Memory B cell (primary cell): ENCODE measurements around the gene DLEC1.
A peak's percentile ranks its signal among the peaks of the same experiment; 100 is the strongest.
"Not testable (repeated sequence)": the region's sequence is repeated elsewhere in the genome, so short reads cannot be mapped to it uniquely, and the experiment has no call there.

Experiments
- ATAC-seq: fragments of 150-1000 bp; cut with Tn5 transposase; 2 replicates; pipeline ENCODE4 v1.10.0; 2021; ENCODE audit warnings: low read depth, mild to moderate bottlenecking, moderate library complexity
- DNase-seq, 2 donors: peaks; one replicate each; pipeline ENCODE4 v3.0.0; 2022; ENCODE audit warnings: low spot score in 2 of 2
- H3K27ac Mint-ChIP-seq: one replicate; pipeline ENCODE4 v1.8.0; 2022; ENCODE audit warnings: mild to moderate bottlenecking, moderate library complexity, mixed read lengths
- H3K27me3 Mint-ChIP-seq: one replicate; pipeline ENCODE4 v1.8.0; 2022; ENCODE audit warnings: mixed read lengths
- H3K36me3 Mint-ChIP-seq: one replicate; pipeline ENCODE4 v1.8.0; 2022; ENCODE audit warnings: mild to moderate bottlenecking, mixed read lengths
- H3K4me1 Mint-ChIP-seq: one replicate; pipeline ENCODE4 v1.8.0; 2022; ENCODE audit warnings: mixed read lengths
- H3K4me3 Mint-ChIP-seq: one replicate; pipeline ENCODE4 v1.8.0; 2022; ENCODE audit warnings: mild to moderate bottlenecking, moderate library complexity, mixed read lengths
- H3K9me3 Mint-ChIP-seq: one replicate; pipeline ENCODE4 v1.8.0; 2022; ENCODE audit warnings: mixed read lengths

The DLEC1 gene

DNA sequence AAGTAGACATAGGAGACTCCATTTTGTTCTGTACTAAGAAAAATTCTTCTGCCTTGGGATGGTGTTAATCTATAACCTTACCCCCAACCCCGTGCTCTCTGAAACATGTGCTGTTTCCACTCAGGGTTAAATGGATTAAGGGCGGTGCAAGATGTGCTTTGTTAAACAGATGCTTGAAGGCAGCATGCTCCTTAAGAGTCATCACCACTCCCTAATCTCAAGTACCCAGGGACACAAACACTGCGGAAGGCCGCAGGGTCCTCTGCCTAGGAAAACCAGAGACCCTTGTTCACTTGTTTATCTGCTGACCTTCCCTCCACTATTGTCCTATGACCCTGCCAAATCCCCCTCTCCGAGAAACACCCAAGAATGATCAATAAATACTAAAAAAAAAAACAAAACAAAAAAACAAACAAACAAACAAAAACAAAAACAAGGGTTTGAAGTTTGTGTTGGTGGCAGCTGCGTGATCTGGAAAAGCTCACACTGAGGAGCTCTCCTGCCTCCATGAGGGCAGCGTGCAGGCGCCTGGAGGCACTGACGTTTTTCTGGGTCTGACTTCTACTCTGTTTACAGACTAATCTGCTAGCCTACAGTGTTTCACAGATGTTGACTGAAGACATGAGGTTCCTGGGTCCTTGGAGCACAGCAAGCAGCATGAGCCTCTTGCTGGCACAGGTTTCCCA, 14.9 kb downstream of the DLEC1 start:
- H3K27ac Mint-ChIP-seq, DNase-seq, ATAC-seq, H3K4me1 Mint-ChIP-seq, H3K36me3 Mint-ChIP-seq, H3K4me3 Mint-ChIP-seq, H3K9me3 Mint-ChIP-seq, H3K27me3 Mint-ChIP-seq: not testable (repeated sequence)

DNA sequence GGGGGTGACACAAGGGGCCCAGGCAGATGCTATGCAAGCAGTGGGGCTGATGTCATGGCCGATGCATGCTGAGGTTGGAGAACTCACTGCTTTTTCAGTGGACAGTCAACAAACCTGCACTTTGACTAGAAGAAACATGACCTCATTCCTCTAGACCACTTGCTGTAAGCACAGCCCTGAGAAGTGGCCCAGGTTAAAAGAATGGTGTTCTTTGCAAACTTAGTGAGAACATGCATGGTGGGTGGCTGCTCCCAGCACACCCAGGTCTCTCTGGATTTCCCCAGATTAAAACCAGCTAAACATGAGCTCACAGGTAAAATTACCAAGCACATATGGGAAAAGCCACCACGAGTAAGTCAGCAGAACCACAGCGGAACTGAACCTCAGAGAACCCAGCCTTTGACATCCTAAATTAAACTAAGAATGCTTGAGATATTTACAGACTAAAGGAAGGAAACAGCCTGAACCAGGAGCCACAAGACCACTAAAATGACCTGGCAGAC, 15.5 kb downstream of the DLEC1 start:
- no peak for ATAC-seq
- Mint-ChIP-seq H3K27ac (no peak overlapping the region), H3K9me3 (no peaks in the 10 kb centered on the region), H3K27me3 (peaks cover 6% of the 10 kb centered on the region), H3K4me1 (no peaks in the 10 kb centered on the region), H3K36me3 (no peaks in the 10 kb centered on the region), H3K4me3 (no peak overlapping the region)
- no peak for DNase-seq

DNA sequence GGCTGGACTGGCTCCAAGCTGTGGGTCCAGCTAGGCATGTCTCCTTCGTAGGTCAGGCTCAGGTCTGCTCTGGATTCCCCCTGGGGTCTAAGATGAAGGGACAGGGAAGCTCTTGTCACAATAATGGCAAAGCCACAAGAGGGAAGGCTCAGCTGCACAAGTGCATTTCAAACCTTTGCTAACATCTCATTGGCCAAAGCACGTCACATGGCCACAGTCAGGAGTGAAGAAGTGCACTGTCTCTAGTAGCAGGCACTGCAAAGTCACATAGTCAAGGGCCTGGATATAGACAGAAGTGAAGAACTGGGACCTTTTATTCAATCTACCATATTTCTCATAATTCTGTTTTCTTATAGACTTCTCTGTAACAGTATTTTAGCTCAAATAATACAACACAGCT, 20.1 kb downstream of the DLEC1 start:
- ATAC-seq, result no peak
- H3K27ac Mint-ChIP-seq, result no peak overlapping the region
- no peak for DNase-seq
- H3K4me3 Mint-ChIP-seq, result no peak overlapping the region
- H3K27me3 Mint-ChIP-seq, result peaks cover 7% of the 10 kb centered on the region
- H3K36me3 Mint-ChIP-seq, result no peaks in the 10 kb centered on the region
- H3K9me3 Mint-ChIP-seq, result no peaks in the 10 kb centered on the region
- no peaks in the 10 kb centered on the region for H3K4me1 Mint-ChIP-seq

DNA sequence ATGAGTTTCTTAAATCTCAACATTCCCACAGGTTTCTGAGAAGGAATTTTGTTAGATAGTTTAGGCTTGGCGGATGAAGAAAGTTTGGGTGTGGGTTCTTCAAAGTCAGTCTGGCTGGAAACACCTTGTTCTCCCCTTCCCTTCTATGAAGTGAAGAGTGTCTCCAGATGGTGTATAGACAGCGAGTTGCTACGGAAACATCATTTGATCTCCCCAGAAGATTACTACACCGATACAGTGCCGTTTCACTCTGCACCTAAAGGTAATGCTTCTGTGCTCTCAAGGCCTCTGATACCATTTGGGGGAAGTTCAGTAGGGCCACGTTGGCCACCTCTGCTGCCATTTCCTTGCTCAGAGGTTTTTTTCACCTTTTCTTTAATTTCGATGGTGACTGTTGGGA, 20.6 kb downstream of the DLEC1 start:
- Mint-ChIP-seq H3K4me1 (no peaks in the 10 kb centered on the region), H3K27ac (no peak overlapping the region), H3K36me3 (no peaks in the 10 kb centered on the region), H3K4me3 (no peak overlapping the region), H3K27me3 (peaks cover 7% of the 10 kb centered on the region), H3K9me3 (no peaks in the 10 kb centered on the region)
- DNase-seq (no peak), ATAC-seq (no peak)

DNA sequence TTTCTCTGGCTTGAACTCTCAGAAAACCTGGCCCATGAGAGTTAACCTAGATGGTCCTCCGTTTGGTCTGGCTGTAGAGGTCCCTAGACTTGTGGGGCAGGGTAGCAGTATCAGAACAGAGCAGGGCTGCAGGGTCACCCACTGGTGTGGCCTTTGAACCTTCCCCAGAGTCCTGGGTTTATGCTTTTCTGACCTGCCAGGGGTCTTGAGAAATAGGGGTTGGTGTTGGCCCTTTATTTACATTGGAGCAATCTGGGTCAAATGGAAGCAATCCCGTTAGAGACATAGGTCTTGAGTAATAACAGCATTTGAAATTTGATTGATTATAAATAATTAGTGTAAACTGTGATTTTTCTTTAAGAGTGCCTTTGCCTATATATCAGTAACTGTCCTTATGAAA, 23.8 kb downstream of the DLEC1 start:
- H3K27ac Mint-ChIP-seq, result no peak overlapping the region
- no peak for ATAC-seq
- H3K4me3 Mint-ChIP-seq, result no peak overlapping the region

DNA sequence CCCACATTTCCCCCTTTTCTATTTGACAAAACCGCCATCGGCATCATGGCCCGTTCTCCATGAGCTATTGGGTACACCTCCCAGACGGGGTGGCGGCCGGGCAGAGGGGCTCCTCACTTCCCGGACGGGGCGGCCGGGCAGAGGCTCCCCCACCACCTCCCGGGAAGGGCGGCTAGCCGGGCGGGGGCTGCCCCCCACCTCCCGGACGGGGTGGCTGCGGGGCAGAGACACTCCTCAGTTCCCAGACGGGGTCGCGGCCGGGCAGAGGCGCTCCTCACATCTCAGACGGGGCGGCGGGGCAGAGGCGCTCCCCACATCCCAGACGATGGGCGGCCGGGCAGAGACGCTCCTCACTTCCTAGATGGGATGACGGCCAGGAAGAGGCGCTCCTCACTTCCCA, 25.4 kb downstream of the DLEC1 start:
- H3K36me3 Mint-ChIP-seq, DNase-seq, H3K4me3 Mint-ChIP-seq, H3K9me3 Mint-ChIP-seq, H3K27ac Mint-ChIP-seq, H3K4me1 Mint-ChIP-seq, ATAC-seq: not testable (repeated sequence)
- H3K27me3 Mint-ChIP-seq, result peaks cover 10% of the 10 kb centered on the region

More for the DNA sequence above, 23.8 kb downstream of the DLEC1 start:
- no peak for DNase-seq
- H3K9me3 Mint-ChIP-seq, result no peaks in the 10 kb centered on the region
- H3K27me3 Mint-ChIP-seq, result peaks cover 10% of the 10 kb centered on the region
- no peaks in the 10 kb centered on the region for H3K4me1 Mint-ChIP-seq
- H3K36me3 Mint-ChIP-seq, result peaks cover 1% of the 10 kb centered on the region

DNA sequence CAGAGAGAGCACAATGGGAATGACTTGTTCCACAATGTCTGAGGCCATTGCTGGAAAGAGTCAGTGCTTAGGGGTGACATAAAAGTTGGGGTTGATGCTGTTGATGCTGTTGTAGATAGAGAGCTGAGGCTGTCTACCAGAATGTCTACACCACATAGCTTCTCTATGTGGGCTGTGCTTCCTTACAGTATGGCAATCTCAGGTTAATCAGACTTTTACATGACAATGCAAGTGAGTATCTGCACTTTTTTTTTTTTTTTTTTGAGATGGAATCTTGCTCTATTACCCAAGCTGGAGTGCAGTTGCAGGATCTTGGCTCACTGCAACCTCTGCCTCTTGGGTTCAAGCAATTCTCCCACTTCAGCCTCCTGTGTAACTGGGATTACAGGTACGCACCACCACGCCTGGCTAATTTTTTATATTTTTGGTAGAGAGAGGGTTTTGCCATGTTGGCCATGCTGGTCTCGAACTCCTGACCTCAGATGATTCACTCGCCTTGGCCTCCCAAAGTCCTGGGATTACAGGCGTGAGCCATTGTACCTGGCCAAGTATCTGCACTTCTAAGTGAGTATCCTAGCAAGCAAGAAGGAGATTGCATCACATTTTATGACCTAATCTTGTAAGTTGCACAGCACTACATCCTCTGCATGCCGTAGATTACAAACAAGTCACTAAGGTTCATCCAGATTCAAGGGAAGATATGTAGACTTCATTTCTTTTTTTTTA, 28.7 kb downstream of the DLEC1 start:
- no peak for DNase-seq
- H3K4me3 Mint-ChIP-seq, result no peak overlapping the region
- no peaks in the 10 kb centered on the region for H3K4me1 Mint-ChIP-seq
- peaks cover 3% of the 10 kb centered on the region for H3K27me3 Mint-ChIP-seq
- H3K36me3 Mint-ChIP-seq, result peaks cover 1% of the 10 kb centered on the region
- no peak overlapping the region for H3K27ac Mint-ChIP-seq
- ATAC-seq, result no peak
- no peaks in the 10 kb centered on the region for H3K9me3 Mint-ChIP-seq

DNA sequence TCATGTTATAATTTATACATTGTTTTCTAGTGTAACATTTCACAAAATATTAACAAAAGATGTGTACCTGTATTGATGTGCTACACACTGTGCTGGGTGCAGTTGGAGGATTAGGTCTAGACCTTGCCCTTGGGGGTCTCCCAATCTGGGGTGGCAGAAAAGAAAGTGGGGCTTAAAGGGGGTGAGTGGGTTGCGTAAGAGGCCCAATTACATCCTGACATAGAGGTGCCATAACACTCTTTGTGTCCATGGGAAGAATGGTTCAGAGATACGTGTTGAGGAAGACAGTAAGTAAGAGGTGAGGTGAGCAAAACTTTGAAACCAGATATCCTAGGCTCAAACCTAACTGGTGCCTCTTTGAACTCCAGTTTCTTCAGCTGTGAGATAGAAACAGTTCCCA, 31.0 kb downstream of the DLEC1 start:
- H3K4me3 Mint-ChIP-seq, result no peak overlapping the region
- no peak overlapping the region for H3K27ac Mint-ChIP-seq
- peaks cover 6% of the 10 kb centered on the region for H3K27me3 Mint-ChIP-seq
- DNase-seq (no peak), ATAC-seq (no peak)
- H3K9me3 Mint-ChIP-seq, result no peaks in the 10 kb centered on the region
- H3K4me1 Mint-ChIP-seq, result no peaks in the 10 kb centered on the region
- peaks cover 2% of the 10 kb centered on the region for H3K36me3 Mint-ChIP-seq

DNA sequence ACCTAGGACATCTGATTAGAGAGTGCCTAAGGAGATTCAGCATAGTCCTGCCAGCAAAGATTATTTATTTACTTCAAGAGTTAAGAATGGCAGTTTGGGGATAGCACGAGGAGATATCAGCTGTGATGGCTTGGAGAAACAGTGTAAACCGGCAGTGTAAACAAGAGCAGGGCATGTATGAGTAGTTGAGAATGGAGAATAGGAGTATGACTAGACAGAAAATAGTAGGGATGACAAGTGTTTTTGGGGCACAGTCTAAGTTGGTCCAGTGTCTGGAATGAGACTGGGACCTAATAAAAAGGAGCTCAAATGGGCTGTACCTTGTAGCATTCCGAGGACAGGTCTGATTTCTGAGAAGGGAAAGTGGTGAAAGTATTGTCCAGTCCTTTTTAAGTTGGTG, 38.1 kb downstream of the DLEC1 start:
- H3K9me3 Mint-ChIP-seq, H3K4me1 Mint-ChIP-seq, H3K27ac Mint-ChIP-seq, H3K4me3 Mint-ChIP-seq, ATAC-seq, H3K36me3 Mint-ChIP-seq, DNase-seq, H3K27me3 Mint-ChIP-seq: not testable (repeated sequence)

DNA sequence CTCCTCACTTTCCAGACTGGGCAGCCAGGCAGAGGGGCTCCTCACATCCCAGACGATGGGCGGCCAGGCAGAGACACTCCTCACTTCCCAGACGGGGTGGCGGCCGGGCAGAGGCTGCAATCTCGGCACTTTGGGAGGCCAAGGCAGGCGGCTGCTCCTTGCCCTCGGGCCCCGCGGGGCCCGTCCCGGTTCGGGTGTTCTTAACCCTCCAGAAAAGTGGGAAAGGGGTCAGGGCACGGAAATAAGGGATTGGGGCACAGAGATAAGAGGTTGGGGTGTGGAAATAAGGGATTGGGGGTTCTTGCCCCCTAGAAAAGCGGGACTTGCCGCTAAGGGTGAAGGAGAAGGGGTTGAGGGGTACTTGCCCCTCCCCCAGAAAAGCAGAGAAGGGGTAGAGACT, 43.3 kb downstream of the DLEC1 start:
- not testable (repeated sequence) for H3K27me3 Mint-ChIP-seq, H3K9me3 Mint-ChIP-seq, H3K4me3 Mint-ChIP-seq, H3K36me3 Mint-ChIP-seq, H3K4me1 Mint-ChIP-seq, H3K27ac Mint-ChIP-seq, DNase-seq, ATAC-seq

DNA sequence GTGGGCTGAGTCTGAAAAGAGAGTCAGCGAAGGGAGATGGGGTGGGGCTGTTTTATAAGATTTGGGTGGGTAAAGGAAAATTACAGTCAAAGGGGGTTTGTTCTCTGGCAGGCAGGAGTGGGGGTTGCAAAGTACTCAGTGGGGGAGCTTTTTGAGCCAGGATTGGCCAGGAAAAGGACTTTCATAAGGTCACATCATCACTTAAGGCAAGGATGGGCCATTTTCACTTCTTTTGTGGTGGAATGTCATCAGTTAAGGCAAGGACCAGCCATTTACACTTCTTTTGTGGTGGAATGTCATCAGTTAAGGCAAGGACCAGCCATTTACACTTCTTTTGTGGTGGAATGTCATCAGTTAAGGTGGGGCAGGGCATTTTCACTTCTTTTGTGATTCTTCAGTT, 44.2 kb downstream of the DLEC1 start:
- H3K4me3 Mint-ChIP-seq, H3K27ac Mint-ChIP-seq, ATAC-seq, H3K27me3 Mint-ChIP-seq, H3K9me3 Mint-ChIP-seq, H3K36me3 Mint-ChIP-seq, H3K4me1 Mint-ChIP-seq, DNase-seq: not testable (repeated sequence)

DNA sequence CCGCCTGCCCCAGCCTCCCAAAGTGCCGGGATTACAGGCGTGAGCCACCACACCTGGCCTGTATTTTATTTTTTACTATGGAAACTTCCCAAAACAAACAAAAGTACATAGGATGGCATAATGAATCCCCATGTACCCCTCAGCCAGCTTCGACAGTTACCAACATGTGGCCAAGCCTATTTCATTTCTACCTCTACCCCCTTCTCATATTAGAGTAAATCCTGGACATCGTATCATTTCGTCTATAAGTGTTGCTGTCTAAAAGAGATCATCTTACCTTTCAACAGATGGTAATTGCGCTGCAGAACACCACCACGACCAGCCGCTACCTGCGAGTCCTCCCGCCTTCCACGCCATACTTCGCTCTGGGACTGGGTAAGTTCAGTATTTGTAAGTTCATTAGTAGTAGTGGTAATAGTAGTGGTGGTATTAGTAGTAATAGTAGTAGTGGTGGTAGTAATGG, 44.9 kb downstream of the DLEC1 start:
- no peaks in the 10 kb centered on the region for H3K4me1 Mint-ChIP-seq
- DNase-seq (no peak), ATAC-seq (no peak)
- peaks cover 7% of the 10 kb centered on the region for H3K9me3 Mint-ChIP-seq
- peaks cover 7% of the 10 kb centered on the region for H3K36me3 Mint-ChIP-seq
- H3K27ac Mint-ChIP-seq, result peak overlapping the region; percentile 78
- peaks cover 2% of the 10 kb centered on the region for H3K27me3 Mint-ChIP-seq
- no peak overlapping the region for H3K4me3 Mint-ChIP-seq

DNA sequence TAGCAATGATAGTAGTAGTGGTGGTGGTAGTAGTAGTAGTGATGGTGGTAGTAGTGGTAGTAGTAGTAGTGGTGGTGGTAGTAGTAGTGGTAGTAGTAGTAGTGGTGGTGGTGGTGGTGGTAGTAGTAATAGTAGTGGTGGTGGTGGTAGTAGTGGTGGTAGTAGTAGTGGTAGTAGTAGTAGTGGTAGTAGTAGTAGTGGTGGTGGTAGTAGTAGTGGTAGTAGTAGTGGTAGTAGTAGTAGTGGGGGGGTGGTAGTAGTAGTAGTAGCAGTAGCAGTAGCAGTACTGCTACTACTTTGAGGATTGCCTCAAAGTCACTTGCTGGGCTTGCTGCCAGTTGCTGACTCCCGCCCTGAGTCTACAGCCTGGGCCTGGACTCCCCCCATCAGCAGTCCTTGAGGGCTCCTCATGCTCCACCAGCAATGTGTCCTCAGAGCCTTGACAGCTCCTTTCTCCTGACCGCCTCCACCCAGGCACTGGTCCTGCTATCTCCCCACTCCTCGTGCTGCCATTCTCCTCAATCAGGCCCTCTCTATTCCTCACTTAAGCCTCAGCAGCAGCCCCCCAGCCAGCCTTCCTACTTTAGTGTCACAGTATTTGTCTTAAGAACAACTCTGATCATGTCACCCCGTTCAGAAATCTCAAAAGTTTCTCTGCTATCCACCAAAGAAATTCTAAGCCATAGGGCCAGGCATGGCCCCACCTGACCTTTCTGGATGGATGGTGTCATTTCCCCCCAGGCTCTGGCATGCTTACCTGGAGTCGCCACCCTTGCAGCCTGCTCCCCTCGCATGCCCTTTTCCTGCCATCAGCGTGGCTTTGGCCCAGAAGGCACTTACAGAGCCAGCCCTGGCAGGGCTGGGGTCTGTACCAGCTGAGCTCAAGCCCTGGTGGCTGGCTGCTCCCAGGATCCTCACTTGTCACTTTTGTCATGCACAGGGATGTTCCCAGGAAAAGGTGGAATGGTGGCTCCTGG, 45.6 kb downstream of the DLEC1 start:
- DNase-seq (peak in 1 of 2 donors; percentile 43), ATAC-seq (peak; percentile 49)
- Mint-ChIP-seq H3K4me1 (no peaks in the 10 kb centered on the region), H3K36me3 (peaks cover 7% of the 10 kb centered on the region), H3K27ac (peak overlapping the region; percentile 78), H3K4me3 (no peak overlapping the region), H3K27me3 (peaks cover 2% of the 10 kb centered on the region), H3K9me3 (peaks cover 7% of the 10 kb centered on the region)
